Measurements from ENCODE around the gene DOCK8. TPM values are rescaled to one million over a fixed set of nuclear protein-coding genes. Genes with fewer than 3 reads are reported as not detected.

The DOCK8 gene
- total and polyA plus RNA-seq, 10 donors: 34.3 to 275 (median 184) TPM

DNA sequence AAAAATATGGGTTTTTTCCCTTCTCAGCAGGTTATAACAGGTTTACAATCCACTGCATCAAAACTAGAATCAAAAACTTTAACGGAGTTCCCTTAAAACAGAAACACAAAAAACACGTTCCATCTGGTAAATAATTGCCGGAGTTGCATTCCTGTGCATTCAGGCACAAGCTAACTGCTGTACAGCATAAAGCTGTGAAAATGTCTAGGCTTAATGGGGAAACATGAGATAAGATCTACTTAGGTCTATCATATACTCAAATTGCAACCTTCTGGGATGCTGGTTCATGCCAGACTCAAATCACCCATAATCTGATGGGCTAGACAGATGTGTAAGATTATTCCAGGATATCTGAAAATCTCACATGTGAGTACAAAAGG, 265.3 kb downstream of the DOCK8 start:
- no peak overlapping the region for H3K27ac ChIP-seq
- no peak overlapping the region for H3K4me3 ChIP-seq
- peaks cover 0 to 12% (median 6%) of the 10 kb centered on the region in 8 donors for H3K9me3 ChIP-seq
- no peak for DNase-seq
- intact Hi-C loops (cut with DNase I; ENCODE audit: low total_unique reads): no loop called here
- TF ChIP-seq POLR2A (IDR thresholded peaks at IDR 0.05) (no peak), POLR2AphosphoS5 (IDR thresholded peaks at IDR 0.05) (no peak)
- TF ChIP-seq, protein P1, sequence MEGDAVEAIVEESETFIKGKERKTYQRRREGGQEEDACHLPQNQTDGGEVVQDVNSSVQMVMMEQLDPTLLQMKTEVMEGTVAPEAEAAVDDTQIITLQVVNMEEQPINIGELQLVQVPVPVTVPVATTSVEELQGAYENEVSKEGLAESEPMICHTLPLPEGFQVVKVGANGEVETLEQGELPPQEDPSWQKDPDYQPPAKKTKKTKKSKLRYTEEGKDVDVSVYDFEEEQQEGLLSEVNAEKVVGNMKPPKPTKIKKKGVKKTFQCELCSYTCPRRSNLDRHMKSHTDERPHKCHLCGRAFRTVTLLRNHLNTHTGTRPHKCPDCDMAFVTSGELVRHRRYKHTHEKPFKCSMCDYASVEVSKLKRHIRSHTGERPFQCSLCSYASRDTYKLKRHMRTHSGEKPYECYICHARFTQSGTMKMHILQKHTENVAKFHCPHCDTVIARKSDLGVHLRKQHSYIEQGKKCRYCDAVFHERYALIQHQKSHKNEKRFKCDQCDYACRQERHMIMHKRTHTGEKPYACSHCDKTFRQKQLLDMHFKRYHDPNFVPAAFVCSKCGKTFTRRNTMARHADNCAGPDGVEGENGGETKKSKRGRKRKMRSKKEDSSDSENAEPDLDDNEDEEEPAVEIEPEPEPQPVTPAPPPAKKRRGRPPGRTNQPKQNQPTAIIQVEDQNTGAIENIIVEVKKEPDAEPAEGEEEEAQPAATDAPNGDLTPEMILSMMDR (IDR thresholded peaks at IDR 0.05 in 8 of 11, conservative IDR thresholded peaks at IDR 0.05 in 3 of 11): no peak
- WGBS, 5 donors: 93 to 99% (median 97%) methylated on average over 3 of the region's 3 CpGs
- peaks cover 0 to 3% (median 0%) of the 10 kb centered on the region in 6 donors for H3K36me3 ChIP-seq
- no peaks in the 10 kb centered on the region for H3K27me3 ChIP-seq (replicated peaks in 1 of 7)
- no peaks in the 10 kb centered on the region for H3K4me1 ChIP-seq

DNA sequence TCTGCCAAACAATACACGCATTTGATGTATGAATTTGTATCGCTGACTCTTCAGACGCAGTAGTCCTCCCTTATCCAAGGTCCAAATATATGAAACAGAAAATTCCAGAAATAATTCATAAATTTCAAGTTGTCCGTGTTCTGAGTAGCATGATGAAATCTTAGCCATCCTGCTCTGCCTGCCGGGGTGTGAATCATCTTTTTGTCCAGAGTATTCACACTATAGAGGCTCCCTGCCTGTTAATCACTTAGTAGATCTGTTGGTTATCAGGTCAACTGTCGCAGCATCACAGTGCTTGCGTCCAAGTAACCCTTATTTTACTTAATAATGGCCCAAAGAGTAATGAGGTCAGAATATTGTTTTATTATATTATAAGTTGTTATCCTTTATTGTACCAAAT, 268.1 kb downstream of the DOCK8 start:
- Histone ChIP-seq H3K36me3 (no peaks in the 10 kb centered on the region), H3K27me3 (replicated peaks in 1 of 7) (no peaks in the 10 kb centered on the region), H3K4me3 (no peak overlapping the region), H3K9me3 (peaks cover 0 to 12% (median 6%) of the 10 kb centered on the region in 8 donors), H3K27ac (no peak overlapping the region), H3K4me1 (no peaks in the 10 kb centered on the region)
- no peak for DNase-seq
- TF ChIP-seq POLR2AphosphoS5 (IDR thresholded peaks at IDR 0.05) (no peak), POLR2A (IDR thresholded peaks at IDR 0.05) (no peak)
- TF ChIP-seq, protein P1 (IDR thresholded peaks at IDR 0.05 in 8 of 11, conservative IDR thresholded peaks at IDR 0.05 in 3 of 11): no peak
- 69 to 97% (median 94%) methylated on average over 7 of the region's 7 CpGs for WGBS, 5 donors
- intact Hi-C loops (cut with DNase I; ENCODE audit: low total_unique reads): no loop called here

DNA sequence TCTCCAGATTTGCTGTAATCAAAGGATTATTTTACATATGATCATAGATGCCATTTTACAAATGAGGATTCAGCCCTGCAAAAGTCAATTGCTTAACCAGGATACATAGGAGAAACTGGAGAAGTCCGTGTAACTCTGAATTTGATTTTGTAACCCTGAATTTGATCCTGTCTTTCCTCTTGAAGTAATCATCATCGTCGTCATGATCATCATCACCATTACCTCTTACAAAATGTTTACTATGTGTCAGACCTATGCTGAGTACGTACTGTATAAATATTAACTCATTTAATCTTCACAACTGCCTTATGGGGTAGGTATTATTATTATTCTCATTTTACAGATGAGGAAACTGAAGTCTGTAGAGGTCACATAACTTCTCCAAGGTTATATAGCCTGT, 271.5 kb downstream of the DOCK8 start:
- Histone ChIP-seq H3K27ac (no peak overlapping the region), H3K4me1 (no peaks in the 10 kb centered on the region), H3K4me3 (no peak overlapping the region), H3K36me3 (no peaks in the 10 kb centered on the region), H3K9me3 (peaks cover 0 to 12% (median 6%) of the 10 kb centered on the region in 8 donors), H3K27me3 (replicated peaks in 1 of 7) (no peaks in the 10 kb centered on the region)
- WGBS, 5 donors: 70 to 91% (median 86%) methylated on average over 4 of the region's 4 CpGs
- intact Hi-C loops (cut with DNase I; ENCODE audit: low total_unique reads): no loop called here
- no peak for DNase-seq
- TF ChIP-seq, protein P1 (IDR thresholded peaks at IDR 0.05 in 8 of 11, conservative IDR thresholded peaks at IDR 0.05 in 3 of 11): no peak
- TF ChIP-seq POLR2AphosphoS5 (IDR thresholded peaks at IDR 0.05) (no peak), POLR2A (IDR thresholded peaks at IDR 0.05) (no peak)

DNA sequence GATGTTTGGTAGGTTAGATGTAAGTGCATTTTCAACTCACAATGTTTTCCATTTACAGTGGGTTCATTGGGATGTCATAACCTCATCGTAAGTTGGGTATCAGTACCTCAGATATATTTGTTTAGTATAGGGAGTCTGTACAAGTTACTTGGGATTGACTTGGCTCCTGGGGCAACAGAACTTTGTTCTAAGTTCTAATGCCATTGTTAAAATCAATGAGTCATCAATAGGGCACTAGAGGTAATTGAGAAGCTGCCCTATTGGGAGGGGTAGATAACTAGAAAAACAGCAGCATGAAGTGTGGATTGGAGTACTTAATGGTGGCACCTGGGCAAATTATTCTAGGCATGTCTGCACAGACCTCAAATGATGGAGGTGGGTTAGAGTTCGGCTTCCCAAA, 272.8 kb downstream of the DOCK8 start:
- Histone ChIP-seq H3K27ac (no peak overlapping the region), H3K27me3 (replicated peaks in 1 of 7) (no peaks in the 10 kb centered on the region), H3K9me3 (peaks cover 0 to 12% (median 6%) of the 10 kb centered on the region in 8 donors), H3K36me3 (no peaks in the 10 kb centered on the region), H3K4me3 (no peak overlapping the region), H3K4me1 (no peaks in the 10 kb centered on the region)
- DNase-seq: no peak
- intact Hi-C loops (cut with DNase I; ENCODE audit: low total_unique reads): no loop called here
- TF ChIP-seq POLR2AphosphoS5 (IDR thresholded peaks at IDR 0.05) (no peak), POLR2A (IDR thresholded peaks at IDR 0.05) (no peak)
- TF ChIP-seq, protein P1 (IDR thresholded peaks at IDR 0.05 in 8 of 11, conservative IDR thresholded peaks at IDR 0.05 in 3 of 11): no peak
- 92 to 98% (median 97%) methylated on average over 2 of the region's 2 CpGs for WGBS, 5 donors
